ENCODE measurements around the gene ANP32A.

ANP32A gene

DNA sequence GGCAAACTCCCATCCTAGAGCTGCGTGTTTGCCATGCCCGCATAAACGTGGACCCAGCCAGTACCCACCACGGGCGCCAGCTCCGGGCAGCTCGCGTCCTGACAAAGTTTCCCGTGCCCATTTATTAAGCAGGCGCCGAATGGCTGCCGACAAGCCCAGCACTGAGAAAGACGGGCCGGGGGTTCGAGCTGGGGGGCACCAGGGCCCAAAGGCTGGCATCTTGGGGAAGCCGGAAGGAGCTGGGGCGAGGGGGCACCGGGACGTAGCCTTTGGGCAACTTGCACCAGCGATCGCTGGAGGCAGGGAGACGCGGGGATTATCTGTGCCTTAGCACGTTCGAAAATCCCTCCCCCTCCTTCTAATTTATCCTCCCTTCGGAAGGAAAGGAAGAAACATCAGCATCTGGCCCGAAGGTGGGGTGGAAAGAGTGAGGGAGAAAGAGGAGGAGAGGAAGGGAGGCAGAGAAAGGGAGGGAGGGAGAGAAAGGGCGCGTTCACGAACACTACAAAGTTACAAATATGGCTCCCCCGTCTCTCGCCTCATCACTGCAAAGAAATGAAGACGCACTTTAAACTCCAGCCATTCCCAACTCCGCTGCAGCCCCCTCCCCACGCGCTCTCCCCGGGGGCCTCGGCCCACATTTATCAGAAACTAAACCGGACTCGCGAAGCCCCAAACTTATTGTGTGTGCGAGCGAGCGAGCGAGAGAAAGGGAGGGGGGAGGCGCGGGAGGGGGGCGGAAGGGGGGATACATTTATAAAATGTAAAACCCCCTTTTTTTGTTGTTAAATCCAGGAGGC lies 1.0 kb downstream of the ANP32A start:
- DNase-seq, result peak; percentile 26

- DNase-seq, result peak; percentile 25
Observed at GRCh38 chr15:68818769-68819494, 1.8 kb downstream of the ANP32A start.

DNA sequence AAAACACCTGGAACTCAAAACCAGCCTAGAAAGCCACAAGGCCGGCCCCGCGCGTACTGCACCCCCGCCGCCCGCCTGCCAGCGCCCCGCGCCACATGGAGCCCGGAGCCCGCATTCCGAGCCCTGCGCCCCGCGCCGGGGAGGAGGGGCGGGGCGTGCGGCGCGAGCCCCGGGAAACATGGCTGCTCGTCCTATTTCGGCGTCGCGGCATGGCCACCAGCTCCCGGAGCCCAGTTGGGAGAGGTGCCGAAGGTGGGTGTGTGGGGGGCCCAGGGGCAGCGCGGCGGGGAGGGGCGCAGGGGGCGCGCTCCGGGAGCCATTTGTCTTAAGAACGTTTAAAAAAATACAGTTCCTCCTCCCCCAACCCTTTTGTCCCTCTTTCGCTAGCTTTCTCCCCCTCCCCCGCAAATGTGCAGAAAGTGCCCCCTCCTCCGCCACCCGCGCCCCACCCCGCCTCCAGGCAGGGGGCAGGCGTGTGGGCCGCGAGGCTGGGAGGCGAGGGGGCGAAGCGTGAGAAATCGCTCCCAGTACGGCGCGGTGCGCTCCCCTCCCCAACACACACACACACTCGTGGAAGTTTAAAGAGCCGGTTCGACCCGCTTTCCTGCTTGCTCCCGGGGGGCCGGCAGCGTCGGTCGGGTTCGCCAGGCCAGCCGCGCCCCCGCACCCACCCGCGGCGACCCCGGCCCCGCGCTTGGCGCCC lies 2.5 kb downstream of the ANP32A start:
- DNase-seq, result peak; percentile 58

DNA sequence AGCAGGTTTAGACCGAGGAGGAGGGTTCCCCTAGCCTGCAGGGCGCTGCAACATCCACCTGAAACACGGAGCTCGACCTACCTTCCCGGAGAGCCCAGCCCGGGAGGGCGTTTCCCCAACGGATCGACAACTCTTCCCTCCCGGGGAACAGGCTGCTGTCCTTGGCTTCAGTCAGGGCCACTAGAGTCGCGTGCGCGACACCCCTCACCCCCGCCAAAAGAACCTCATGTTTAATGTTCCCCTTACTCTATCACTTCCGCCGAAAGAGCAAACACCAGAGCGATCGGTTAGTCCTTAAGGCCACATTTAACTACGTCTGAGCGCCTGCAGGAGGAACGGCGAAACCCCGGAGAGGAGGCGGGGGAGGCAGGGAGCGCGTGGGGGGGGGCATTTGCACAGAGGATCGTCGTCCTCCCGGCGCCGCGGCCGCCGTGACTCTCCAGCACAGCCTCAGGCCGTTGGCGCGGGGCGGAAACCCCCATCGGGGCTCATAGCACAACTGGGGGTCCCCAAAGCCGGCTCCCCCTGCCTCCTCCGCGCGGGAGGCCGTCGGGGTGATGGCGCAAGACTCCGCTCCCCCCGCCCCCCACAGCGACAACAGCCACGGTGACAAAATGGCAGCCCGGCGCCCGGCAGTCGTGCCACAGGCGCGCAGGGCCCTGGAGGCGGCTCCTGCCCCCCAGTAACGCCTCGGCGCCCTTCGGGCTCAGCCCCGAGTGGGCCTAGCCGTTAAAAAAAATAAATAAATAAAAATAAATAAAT lies 3.2 kb downstream of the ANP32A start:
- peak; percentile 60 for DNase-seq

DNA sequence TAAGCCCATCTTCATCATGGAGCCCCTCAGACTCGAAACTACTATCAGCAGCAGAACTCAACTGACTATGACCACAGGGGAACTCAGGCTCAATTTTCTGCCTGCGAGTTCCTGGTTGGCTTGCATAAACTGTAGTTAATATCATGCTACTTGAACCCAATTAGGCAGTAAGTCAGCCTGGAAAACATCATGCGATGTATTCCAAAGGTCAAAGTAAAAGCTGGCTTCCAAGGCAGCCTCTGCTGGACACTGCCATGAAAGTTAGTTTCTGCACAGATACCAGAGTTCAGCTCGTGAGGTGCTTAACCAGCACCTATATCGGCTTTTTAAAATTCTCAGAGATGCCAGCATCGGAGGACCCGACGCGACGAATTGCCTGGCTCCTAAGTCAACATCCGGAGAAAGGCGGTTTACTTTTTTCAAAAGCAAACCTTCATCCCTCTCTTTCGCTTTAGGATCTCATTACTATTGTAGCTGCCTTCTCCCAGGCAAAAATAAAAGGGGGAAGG lies 3.8 kb downstream of the ANP32A start:
- no peak for DNase-seq

- no peak for DNase-seq
Observed at GRCh38 chr15:68816158-68816557, 4.5 kb downstream of the ANP32A start.

- DNase-seq, result no peak
Observed at GRCh38 chr15:68815598-68815997, 5.1 kb downstream of the ANP32A start.

- no peak for DNase-seq
Observed at GRCh38 chr15:68814596-68814995, 6.1 kb downstream of the ANP32A start.

DNA sequence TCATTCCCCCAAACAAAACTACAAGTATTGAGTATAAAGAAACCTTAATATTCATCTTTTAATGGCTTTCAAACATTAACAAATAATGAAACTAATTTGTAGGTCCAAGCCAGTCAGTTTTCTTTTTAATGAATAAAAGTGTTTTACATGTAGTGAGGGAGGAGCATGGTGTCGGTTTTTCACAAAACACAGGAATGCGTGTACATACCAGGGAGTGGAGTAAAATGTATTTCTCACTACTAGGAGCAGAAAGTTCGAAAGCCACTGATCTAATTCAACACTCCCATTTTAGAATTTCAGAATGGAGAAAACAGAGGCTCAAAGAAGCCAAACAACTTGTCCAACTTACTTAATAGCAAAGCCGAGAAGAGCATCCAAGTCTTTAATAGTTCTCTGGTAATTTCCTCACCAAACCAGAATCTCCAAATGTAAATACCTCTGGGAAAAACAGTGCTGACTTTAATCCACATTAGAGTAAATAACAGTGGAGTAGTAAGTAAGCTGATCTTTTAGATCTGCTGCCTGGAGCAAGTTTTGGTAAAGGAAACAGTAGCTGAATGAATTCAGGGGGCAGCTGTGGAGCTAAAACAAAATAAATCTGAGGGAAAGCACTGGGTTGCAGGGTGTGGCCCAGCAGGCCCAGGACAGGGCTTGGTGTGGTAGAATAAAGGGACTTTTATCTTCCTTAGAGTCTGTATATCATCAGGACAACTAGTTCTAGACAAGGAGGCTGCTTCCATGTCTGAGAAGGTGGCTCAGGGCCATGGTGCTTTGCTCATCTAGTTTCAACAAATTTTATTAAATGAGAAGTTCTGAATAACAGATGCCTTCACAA lies 7.9 kb downstream of the ANP32A start:
- DNase-seq, result no peak

GRCh38 chr15:68812069-68812468 lies 8.6 kb downstream of the ANP32A start:
- no peak for DNase-seq

GRCh38 chr15:68809517-68809916 lies 11.2 kb downstream of the ANP32A start:
- no peak for DNase-seq

GRCh38 chr15:68808770-68809169 lies 11.9 kb downstream of the ANP32A start:
- DNase-seq, result no peak

GRCh38 chr15:68808091-68808490 lies 12.6 kb downstream of the ANP32A start:
- no peak for DNase-seq

- DNase-seq, result no peak
Observed at GRCh38 chr15:68807249-68807648, 13.4 kb downstream of the ANP32A start.

- no peak for DNase-seq
Observed at GRCh38 chr15:68806220-68807060, 14.3 kb downstream of the ANP32A start.

DNA sequence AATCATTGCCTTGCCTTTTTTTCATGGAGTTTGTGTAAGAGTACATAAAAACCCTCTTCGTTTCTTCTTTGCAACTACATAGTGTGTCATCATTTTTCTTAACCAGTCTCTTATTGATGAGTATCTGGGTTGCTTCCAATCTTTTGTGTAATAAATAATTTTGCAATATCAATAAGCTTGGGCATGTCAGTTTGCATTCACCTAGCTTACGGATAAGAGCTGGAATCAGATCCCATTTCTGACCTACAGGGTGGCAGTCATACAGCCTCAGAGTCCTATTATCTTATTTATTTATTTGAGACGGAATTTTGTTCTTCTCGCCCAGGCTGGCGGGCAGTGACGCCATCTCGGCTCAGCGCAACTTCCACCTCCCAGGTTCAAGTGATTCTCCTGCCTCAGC lies 18.3 kb downstream of the ANP32A start:
- no peak for DNase-seq

GRCh38 chr15:68801572-68802148 lies 19.0 kb downstream of the ANP32A start:
- no peak for DNase-seq

GRCh38 chr15:68800875-68801274 lies 19.8 kb downstream of the ANP32A start:
- DNase-seq, result no peak

DNA sequence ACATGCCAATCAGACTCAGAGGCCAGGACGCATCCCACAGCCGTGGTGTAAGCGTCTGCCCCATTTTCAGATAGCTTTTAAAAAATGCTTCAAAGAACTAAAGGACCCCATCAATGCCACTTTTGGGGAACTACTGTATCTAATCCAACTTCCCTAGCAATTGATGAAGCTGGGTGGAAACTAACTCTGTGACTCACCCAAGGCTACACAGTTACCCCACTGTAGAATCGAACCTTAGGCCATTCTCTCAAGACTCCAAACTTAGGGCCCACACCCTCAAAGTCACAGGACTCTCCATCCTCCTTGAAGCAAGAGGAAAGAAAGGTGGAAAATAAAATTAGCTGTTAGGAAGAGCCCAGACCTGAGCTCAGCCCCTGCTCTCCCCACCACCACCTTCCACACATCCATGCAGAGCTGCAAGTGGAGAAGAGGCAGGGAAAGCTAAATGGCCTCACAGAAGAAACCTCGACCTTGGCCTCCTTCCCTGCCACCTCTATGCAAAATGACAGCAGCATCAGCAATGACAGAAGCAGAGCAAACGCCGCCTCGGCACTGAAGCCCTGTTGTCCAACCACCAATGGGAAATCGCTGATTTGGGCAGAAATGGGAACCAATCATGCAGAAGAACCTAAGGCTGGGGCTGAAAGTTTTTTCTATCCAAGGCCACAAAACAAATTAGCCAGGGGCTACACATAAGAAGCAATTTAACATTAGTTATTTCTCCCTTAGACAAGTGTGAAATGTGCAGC lies 22.2 kb downstream of the ANP32A start:
- no peak for DNase-seq
